IMR-90 (cell line): ENCODE results near the gene ANKRD35. TPM values are rescaled to one million over a fixed set of nuclear protein-coding genes. Genes with fewer than 3 reads are reported as not detected.
"Not testable (repeated sequence)": the region's sequence is repeated elsewhere in the genome, so short reads cannot be mapped to it uniquely, and the experiment has no call there.

ENCODE experiments used
- ATAC-seq: fragments of 200-7000 bp; cut with Tn5 transposase; 2 replicates; pipeline ENCODE4 v1.9.1; 2020; ENCODE audit warnings: low read depth, mild to moderate bottlenecking, moderate library complexity
- BruUV-seq: library from RNA; stranded (reverse); fragments of 400-500 nt; replicated peaks from 2 replicates; lab custom pipeline; 2021; lab: Mats Ljungman, UMichigan
- CTCF ChIA-PET: fragments of 300-600 bp; formaldehyde crosslinking; extraction: SDS; loops from one replicate; lab custom pipeline; 2021; ENCODE audit warnings: antibody characterized with exemption; lab: Yijun Ruan, JAX
- POLR2A ChIA-PET: fragments of 300-600 bp; sonication (Branson Sonifier 250); formaldehyde crosslinking; loops from one replicate; lab custom pipeline; 2022; ENCODE audit warnings: antibody characterized with exemption; ENCODE audit not compliant: unreplicated experiment; lab: Charles Lee
- DNase-seq: peaks from one replicate; pipeline ENCODE4 v3.0.0; 2013
- H2AFZ ChIP-seq: replicated peaks from 2 replicates; pipeline ENCODE3; 2013; ENCODE audit warnings: low read length, mild to moderate bottlenecking; ENCODE audit not compliant: poor library complexity
- H2AK5ac ChIP-seq: 2 replicates; pipeline ENCODE4 v1.6.1; 2013; ENCODE audit warnings: low read depth, low read length, inconsistent platforms
- H2AK9ac ChIP-seq: replicated peaks from 2 replicates; pipeline ENCODE3; 2013; ENCODE audit warnings: mild to moderate bottlenecking, low read depth, low read length, moderate library complexity; ENCODE audit not compliant: poor library complexity
- H2BK120ac ChIP-seq: 2 replicates; pipeline ENCODE4 v1.6.1; 2013; ENCODE audit warnings: low read depth, low read length, inconsistent platforms
- H2BK15ac ChIP-seq: 3 replicates; pipeline ENCODE4 v1.6.1; 2013; ENCODE audit warnings: low read depth, low read length, inconsistent platforms
- H2BK20ac ChIP-seq: 2 replicates; pipeline ENCODE4 v1.6.1; 2013; ENCODE audit warnings: low read depth, mild to moderate bottlenecking, inconsistent platforms, low read length, moderate library complexity
- H2BK5ac ChIP-seq: 2 replicates; pipeline ENCODE4 v1.6.1; 2013; ENCODE audit warnings: mild to moderate bottlenecking, low read depth, low read length, inconsistent platforms; ENCODE audit not compliant: poor library complexity, severe bottlenecking
- H3K14ac ChIP-seq: replicated peaks from 2 replicates; pipeline ENCODE4 v1.6.1; 2013; ENCODE audit warnings: low read depth, low read length, inconsistent platforms
- H3K18ac ChIP-seq: 2 replicates; pipeline ENCODE4 v1.6.1; 2013; ENCODE audit warnings: low read depth, low read length, control low read depth
- H3K23ac ChIP-seq: 2 replicates; pipeline ENCODE4 v1.6.1; 2013; ENCODE audit warnings: low read depth, low read length, inconsistent platforms
- H3K27ac ChIP-seq: 2 replicates; pipeline ENCODE4 v1.5.1; 2013; ENCODE audit warnings: mild to moderate bottlenecking, control low read depth, low read length; ENCODE audit not compliant: insufficient read depth
- H3K27me3 ChIP-seq: 2 replicates; pipeline ENCODE4 v1.6.1; 2013; ENCODE audit warnings: low read length; ENCODE audit not compliant: control insufficient read depth, insufficient read depth
- H3K36me3 ChIP-seq: 2 replicates; pipeline ENCODE4 v1.6.1; 2013; ENCODE audit warnings: low read length, mixed read lengths; ENCODE audit not compliant: control insufficient read depth, insufficient read depth
- H3K4ac ChIP-seq: 2 replicates; pipeline ENCODE4 v1.6.1; 2013; ENCODE audit warnings: low read depth, low read length, inconsistent platforms
- H3K4me1 ChIP-seq: 2 replicates; pipeline ENCODE4 v1.6.1; 2013; ENCODE audit warnings: low read length, mixed read lengths; ENCODE audit not compliant: control insufficient read depth, insufficient read depth
- H3K4me2 ChIP-seq: 2 replicates; pipeline ENCODE4 v1.6.1; 2013; ENCODE audit warnings: low read depth, mild to moderate bottlenecking, control low read depth, low read length, moderate library complexity
- H3K4me3 ChIP-seq: 2 replicates; pipeline ENCODE4 v1.5.1; 2013; ENCODE audit warnings: low read depth, mild to moderate bottlenecking, control low read depth, low read length, moderate library complexity; ENCODE audit not compliant: insufficient read depth
- H3K56ac ChIP-seq: 2 replicates; pipeline ENCODE4 v1.6.1; 2013; ENCODE audit warnings: low read length, inconsistent platforms; ENCODE audit not compliant: insufficient read depth; ENCODE audit errors: extremely low read depth
- H3K79me1 ChIP-seq, 2 experiments: 2 replicates each; pipeline ENCODE4 v1.6.1; 2013; ENCODE audit warnings: low read length in 2 of 2, inconsistent platforms in 1 of 2, low read depth in 1 of 2
- H3K9ac ChIP-seq: 2 replicates; pipeline ENCODE4 v1.6.1; 2013; ENCODE audit warnings: low read depth, low read length, control low read depth
- H3K9me1 ChIP-seq: 2 replicates; pipeline ENCODE4 v1.6.1; 2013; ENCODE audit warnings: low read length, inconsistent platforms; ENCODE audit not compliant: insufficient read depth
- H3K9me3 ChIP-seq: 2 replicates; pipeline ENCODE4 v1.6.1; 2013; ENCODE audit warnings: low read length; ENCODE audit not compliant: control insufficient read depth, insufficient read depth
- H4K20me1 ChIP-seq: 2 replicates; pipeline ENCODE4 v1.6.1; 2013; ENCODE audit warnings: low read length, inconsistent platforms; ENCODE audit not compliant: insufficient read depth
- H4K5ac ChIP-seq: 2 replicates; pipeline ENCODE4 v1.6.1; 2013; ENCODE audit warnings: mild to moderate bottlenecking, low read depth, low read length, control low read depth
- H4K8ac ChIP-seq, 2 experiments: 2 replicates each; pipeline ENCODE4 v1.6.1; 2013; ENCODE audit warnings: low read depth in 2 of 2, low read length in 2 of 2, control low read depth in 1 of 2, inconsistent platforms in 1 of 2
- H4K91ac ChIP-seq: 2 replicates; pipeline ENCODE4 v1.6.1; 2013; ENCODE audit warnings: low read depth, low read length, inconsistent platforms; ENCODE audit not compliant: insufficient read depth
- BHLHE40 ChIP-seq: fragments of 150-350 bp; IDR thresholded peaks from 2 replicates; pipeline ENCODE4 v1.6.1; 2016; ENCODE audit warnings: mild to moderate bottlenecking, low read depth, low read length
- CHD1 ChIP-seq: IDR thresholded peaks from 2 replicates; pipeline ENCODE4 v1.6.1; 2012; ENCODE audit warnings: low read depth, low read length, improper control_type of control experiment
- MXI1 ChIP-seq: IDR thresholded peaks from 2 replicates; pipeline ENCODE4 v1.6.1; 2012; ENCODE audit warnings: low read depth, mild to moderate bottlenecking, low read length, moderate library complexity, borderline replicate concordance
- NFE2L2 ChIP-seq: fragments of 150-350 bp; IDR thresholded peaks from 2 replicates; pipeline ENCODE4 v1.6.1; 2016; ENCODE audit warnings: low read depth, mild to moderate bottlenecking, low read length
- WGBS, 2 experiments: methylation state at CpG; one replicate each; pipeline versions ENCODE4 v1.1.5 to v1.1.7; 2013; ENCODE audit warnings: missing lambda C conversion rate in 2 of 2; ENCODE audit not compliant: insufficient read length in 1 of 2; ENCODE audit errors: extremely low coverage in 2 of 2; 5-methylcytosine and 5-hydroxymethylcytosine counted together
- dilution Hi-C: fragments of 300-500 bp; cut with HindIII; formaldehyde crosslinking; loops from one replicate; pipeline ENCODE4 v1.14.3; 2018; ENCODE audit warnings: low sequenced_read_pairs; ENCODE audit not compliant: unreplicated experiment
- in situ Hi-C: fragments of 300-500 bp; cut with MboI; formaldehyde crosslinking; loops from 3 replicates; pipeline ENCODE4 v1.14.3; 2019; ENCODE audit warnings: low sequenced_read_pairs, inconsistent platforms, mixed read lengths
- intact Hi-C: fragments of 100-400 bp; cut with micrococcal nuclease; formaldehyde crosslinking; loops from 2 replicates; pipeline ENCODE4 v1.10.0; 2022
- polyA plus RNA-seq, 3 experiments: library from polyadenylated mRNA; depleted of rRNA; stranded (reverse); fragments of >200 nt; gene quantifications; 2 replicates each; pipeline ENCODE4 v1.2.3, GENCODE V29; 2012; ENCODE audit warnings: low replicate concordance in 1 of 3
- total RNA-seq: library from RNA; depleted of rRNA; stranded (reverse); fragments of >200 nt; gene quantifications from 2 replicates; pipeline ENCODE4 v1.2.3, GENCODE V29; 2012

ANKRD35 gene
- total and polyA plus RNA-seq, 2 of the 4 experiments (the other 2 are of a cell fraction), result 0.90 to 2.4 TPM

DNA sequence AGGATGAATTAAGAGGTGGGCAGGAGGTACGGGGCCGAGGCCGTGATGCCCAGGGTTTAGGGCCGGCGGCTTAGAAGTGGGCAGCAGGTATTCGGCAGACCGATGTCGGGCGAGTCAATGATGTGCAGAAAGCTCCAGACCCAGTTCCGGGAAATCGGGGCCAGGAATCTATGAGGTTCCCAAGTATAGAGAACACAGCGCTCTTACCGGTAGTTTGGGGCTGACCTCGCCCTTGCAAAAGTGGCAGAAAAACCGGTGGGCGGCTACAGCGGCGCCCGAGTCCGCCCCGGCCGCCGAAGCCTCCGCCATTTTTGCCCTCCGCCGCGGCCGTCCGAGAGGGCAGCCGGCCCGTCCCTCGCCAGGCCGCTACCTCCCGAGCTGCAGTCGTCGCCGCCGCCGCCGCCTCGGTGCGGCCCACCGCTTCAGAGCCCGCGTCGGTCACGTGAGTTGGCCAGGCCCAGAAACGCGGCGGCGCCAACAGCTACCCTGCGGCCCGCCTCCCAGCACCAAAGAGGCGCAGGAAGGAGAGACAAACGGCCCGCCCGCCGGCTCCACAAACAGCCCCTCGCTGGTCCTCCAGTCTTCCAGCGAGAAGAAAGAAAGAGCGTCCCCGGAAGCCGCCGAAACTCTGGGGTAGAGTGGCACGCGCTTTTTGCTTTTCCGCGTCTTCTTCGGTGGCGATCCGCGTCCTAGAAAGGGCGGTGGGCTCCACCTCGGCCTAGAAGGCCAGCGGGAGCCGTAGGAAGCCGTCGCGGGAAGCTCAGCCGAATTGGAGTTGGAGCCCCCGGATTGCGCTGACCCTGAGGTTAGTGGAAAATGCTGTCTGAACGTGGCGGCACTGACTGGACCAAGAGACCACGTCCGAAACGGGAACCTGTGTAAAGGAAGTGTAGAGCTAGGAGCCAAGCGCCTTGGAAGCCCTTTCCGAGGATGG, 61.8 kb downstream of the ANKRD35 start, which contains the start of the genes POLR3C and RNF115 (continued):
- no peak for TF ChIP-seq NFE2L2
- peak; percentile 36; the same call in 1 of the 2 replicates for TF ChIP-seq MXI1
- no peak for TF ChIP-seq CHD1
- TF ChIP-seq BHLHE40, result peak; percentile 94

DNA sequence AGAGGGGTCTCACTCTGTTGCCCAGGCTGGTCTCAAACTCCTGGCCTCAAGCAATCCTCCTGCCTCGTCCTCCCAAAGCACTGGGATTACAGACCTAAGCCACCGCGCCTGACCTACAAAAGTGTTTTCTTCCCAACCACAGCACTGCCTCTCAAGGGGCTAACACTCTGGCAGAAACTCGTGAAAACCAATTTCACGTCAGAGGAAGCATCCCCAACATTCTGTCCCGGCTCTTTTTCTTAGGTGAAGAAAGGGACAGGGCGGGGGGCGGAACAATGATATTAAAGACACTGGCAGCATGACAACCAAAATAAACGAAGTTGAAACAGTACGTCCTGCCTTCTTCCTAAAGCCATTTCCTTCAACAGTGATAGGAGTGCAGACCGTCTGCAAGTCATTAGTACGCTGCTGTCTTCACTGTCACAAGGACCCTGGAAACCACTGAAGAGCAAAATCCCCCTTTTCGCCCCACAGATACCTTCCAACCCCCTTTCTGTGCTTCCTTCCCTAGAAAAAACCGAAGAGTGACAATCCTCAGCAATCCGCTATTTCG, 62.8 kb downstream of the ANKRD35 start:
- peaks cover 13% of the 10 kb centered on the region for H3K36me3 ChIP-seq
- dilution Hi-C loops, result not testable (repeated sequence)

DNA sequence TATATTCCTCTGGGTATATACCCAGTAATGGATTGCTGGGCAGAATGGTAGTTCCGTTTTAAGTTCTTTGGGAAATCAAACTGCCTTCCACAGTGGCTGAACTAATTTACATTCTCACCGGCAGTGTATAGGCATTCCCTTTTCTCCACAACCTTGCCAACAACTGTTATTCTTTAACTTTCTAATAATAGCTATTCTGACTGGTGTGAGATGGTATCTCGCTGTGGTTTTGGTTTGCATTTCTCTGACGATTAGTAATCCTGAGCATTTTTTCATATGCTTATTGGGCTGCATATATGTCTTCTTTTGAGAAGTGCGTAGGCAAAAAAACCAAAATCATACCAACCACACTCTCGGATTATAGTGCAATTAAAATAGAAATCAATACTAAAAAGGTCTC, 67.6 kb downstream of the ANKRD35 start:
- peak overlapping the region; percentile 86; the same call in 1 of the 2 replicates for H3K4me2 ChIP-seq
- WGBS, 2 experiments, result no CpG with 5 or more reads among the region's 6 CpGs

More for the DNA sequence above, 62.8 kb downstream of the ANKRD35 start:
- H4K5ac ChIP-seq, BruUV-seq, DNase-seq, H4K91ac ChIP-seq, H3K27me3 ChIP-seq, POLR2A ChIA-PET, CTCF ChIA-PET, ATAC-seq, H2AK9ac ChIP-seq, H3K9me3 ChIP-seq, H4K20me1 ChIP-seq, H3K23ac ChIP-seq, H3K9me1 ChIP-seq, H2BK15ac ChIP-seq, H2BK120ac ChIP-seq, H2AFZ ChIP-seq, H3K56ac ChIP-seq, H3K4me1 ChIP-seq, H2BK20ac ChIP-seq, in situ Hi-C loops, H2AK5ac ChIP-seq: not testable (repeated sequence)
- Histone ChIP-seq H3K18ac (peak overlapping the region; percentile 67; the same call in 1 of the 2 replicates), H3K4ac (peak overlapping the region; percentile 11; the same call in 1 of the 2 replicates), H3K9ac (0 out of 2 replicates have a peak overlapping the region, but pooled peaks have one; percentile 43), H3K4me3 (peak overlapping the region; percentile 49), H3K14ac (0 out of 2 replicates have a peak overlapping the region, but pooled peaks have one; percentile 53), H2BK5ac (peak overlapping the region; percentile 81), H3K4me2 (peak overlapping the region; percentile 96), H4K8ac (0 out of 4 replicates have a peak overlapping the region, but pooled peaks of 1 of the 2 experiments have one; percentile 55), H3K27ac (peak overlapping the region; percentile 48; the same call in 1 of the 2 replicates), H3K79me1 (peaks cover 19 to 36% of the 10 kb centered on the region in 2 experiments)
- intact Hi-C loops, result loop anchor here (10.0 kb wide), 1 partner anchor 98 kb away; no protein-coding TSS in a partner anchor
- no CpG with 5 or more reads among the region's 16 CpGs for WGBS, 2 experiments

More for the DNA sequence above, 67.6 kb downstream of the ANKRD35 start:
- peak; percentile 76 for ATAC-seq
- H3K4ac ChIP-seq, H3K9ac ChIP-seq, H2AK5ac ChIP-seq, H4K8ac ChIP-seq, H3K9me3 ChIP-seq, H3K56ac ChIP-seq, H3K36me3 ChIP-seq, POLR2A ChIA-PET, H2AK9ac ChIP-seq, dilution Hi-C loops, H3K18ac ChIP-seq, H3K27me3 ChIP-seq, H3K14ac ChIP-seq, BruUV-seq, H2BK15ac ChIP-seq, intact Hi-C loops, H2BK120ac ChIP-seq, H2BK20ac ChIP-seq, CTCF ChIA-PET, H3K4me3 ChIP-seq, H3K79me1 ChIP-seq, H3K9me1 ChIP-seq, H3K27ac ChIP-seq, H3K23ac ChIP-seq, H3K4me1 ChIP-seq, H4K5ac ChIP-seq, H2AFZ ChIP-seq, H4K20me1 ChIP-seq, H4K91ac ChIP-seq, in situ Hi-C loops: not testable (repeated sequence)
- DNase-seq, result peak; percentile 70
- H2BK5ac ChIP-seq, result peak overlapping the region; percentile 72
